ENCODE results near the gene OIT3.

DNA sequence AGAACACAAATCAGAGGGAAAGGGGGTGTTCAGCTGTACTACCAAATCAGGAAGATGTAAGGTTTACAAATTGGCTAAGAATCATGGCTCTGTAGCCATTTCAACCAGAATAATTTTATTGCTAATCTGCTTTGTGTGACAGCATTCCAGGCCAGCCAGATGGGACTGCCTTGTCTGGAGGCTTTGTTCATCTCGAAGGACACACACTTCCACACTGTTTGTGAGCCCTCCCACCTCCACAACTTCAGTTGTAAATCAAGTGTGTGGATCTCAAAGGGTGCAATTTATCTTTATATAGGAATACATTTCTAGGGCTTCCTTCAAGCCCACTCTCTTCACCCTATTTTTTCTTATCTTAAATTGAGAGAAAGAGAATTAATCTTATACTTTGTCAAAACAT is 6.9 kb upstream of the OIT3 start:
- TF ChIP-seq SREBF2 (IDR thresholded peaks at IDR 0.05) = no peak
- no peak for TF ChIP-seq CTCF (IDR thresholded peaks at IDR 0.05)
- no peak for TF ChIP-seq MAFK (IDR thresholded peaks at IDR 0.05; ENCODE audit: partially characterized antibody)
- TF ChIP-seq, protein P1, sequence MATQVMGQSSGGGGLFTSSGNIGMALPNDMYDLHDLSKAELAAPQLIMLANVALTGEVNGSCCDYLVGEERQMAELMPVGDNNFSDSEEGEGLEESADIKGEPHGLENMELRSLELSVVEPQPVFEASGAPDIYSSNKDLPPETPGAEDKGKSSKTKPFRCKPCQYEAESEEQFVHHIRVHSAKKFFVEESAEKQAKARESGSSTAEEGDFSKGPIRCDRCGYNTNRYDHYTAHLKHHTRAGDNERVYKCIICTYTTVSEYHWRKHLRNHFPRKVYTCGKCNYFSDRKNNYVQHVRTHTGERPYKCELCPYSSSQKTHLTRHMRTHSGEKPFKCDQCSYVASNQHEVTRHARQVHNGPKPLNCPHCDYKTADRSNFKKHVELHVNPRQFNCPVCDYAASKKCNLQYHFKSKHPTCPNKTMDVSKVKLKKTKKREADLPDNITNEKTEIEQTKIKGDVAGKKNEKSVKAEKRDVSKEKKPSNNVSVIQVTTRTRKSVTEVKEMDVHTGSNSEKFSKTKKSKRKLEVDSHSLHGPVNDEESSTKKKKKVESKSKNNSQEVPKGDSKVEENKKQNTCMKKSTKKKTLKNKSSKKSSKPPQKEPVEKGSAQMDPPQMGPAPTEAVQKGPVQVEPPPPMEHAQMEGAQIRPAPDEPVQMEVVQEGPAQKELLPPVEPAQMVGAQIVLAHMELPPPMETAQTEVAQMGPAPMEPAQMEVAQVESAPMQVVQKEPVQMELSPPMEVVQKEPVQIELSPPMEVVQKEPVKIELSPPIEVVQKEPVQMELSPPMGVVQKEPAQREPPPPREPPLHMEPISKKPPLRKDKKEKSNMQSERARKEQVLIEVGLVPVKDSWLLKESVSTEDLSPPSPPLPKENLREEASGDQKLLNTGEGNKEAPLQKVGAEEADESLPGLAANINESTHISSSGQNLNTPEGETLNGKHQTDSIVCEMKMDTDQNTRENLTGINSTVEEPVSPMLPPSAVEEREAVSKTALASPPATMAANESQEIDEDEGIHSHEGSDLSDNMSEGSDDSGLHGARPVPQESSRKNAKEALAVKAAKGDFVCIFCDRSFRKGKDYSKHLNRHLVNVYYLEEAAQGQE (IDR thresholded peaks at IDR 0.05) = no peak
- TF ChIP-seq RNF2 (IDR thresholded peaks at IDR 0.05; ENCODE audit: borderline replicate concordance, low read depth) = no peak
- no peak for TF ChIP-seq SMC3 (IDR thresholded peaks at IDR 0.05)
- no peak for TF ChIP-seq CHD2 (IDR thresholded peaks at IDR 0.05; ENCODE audit: low read length, partially characterized antibody)

All from A549 (cell line).